K562 (cell line): ENCODE measurements around the gene GBA3. TPM values are rescaled to one million over a fixed set of nuclear protein-coding genes. Genes with fewer than 3 reads are reported as not detected.

ENCODE experiments used
- ATAC-seq: fragments of 200-7000 bp; cut with Tn5 transposase; 3 replicates; pipeline ENCODE4 v1.9.1; 2020; ENCODE audit warnings: moderate library complexity
- BruUV-seq: library from RNA; stranded (reverse); fragments of 400-500 nt; replicated peaks from 2 replicates; lab custom pipeline; 2021; lab: Mats Ljungman, UMichigan
- CTCF ChIA-PET: fragments of 300-600 bp; formaldehyde crosslinking; extraction: SDS; loops from one replicate; lab custom pipeline; 2021; ENCODE audit warnings: low intra/inter-chr PET ratio; lab: Yijun Ruan, JAX
- POLR2A ChIA-PET: fragments of 300-600, 350-650 bp; sonication (Branson Sonifier 250); formaldehyde crosslinking; extraction: SDS; loops from one replicate; lab custom pipeline; 2021; ENCODE audit warnings: antibody characterized with exemption, inconsistent platforms; lab: Yijun Ruan, JAX
- DNase-seq, 4 experiments: peaks; one replicate each; pipeline versions ENCODE4 v3.0.0 to v3.0.0-alpha.2; 2011 to 2018; ENCODE audit warnings: low spot score in 3 of 4, mixed read lengths in 3 of 4; ENCODE audit errors: extremely low read depth in 1 of 4
- FAIRE-seq: peaks from 2 replicates; lab custom pipeline; 2011; peaks lifted over from hg19 to GRCh38; lab: Jason Lieb, UNC
- H2AFZ ChIP-seq: 2 replicates; pipeline ENCODE4 v1.6.0; 2011; ENCODE audit warnings: low read depth, low read length, control low read depth, inconsistent platforms
- H3K27ac ChIP-seq: fragments of 200-600 bp; 3 replicates; pipeline ENCODE4 v1.8.0; 2011; ENCODE audit warnings: low read depth, mild to moderate bottlenecking, control low read depth, inconsistent platforms, low read length, moderate library complexity, mixed read lengths; ENCODE audit errors: extremely low read depth
- H3K27me3 ChIP-seq, 2 experiments: fragments of 300-600 bp in 1 of 2; 2 replicates in 1 of 2; 3 replicates in 1 of 2; pipeline versions ENCODE4 v1.6.0 to v1.8.0; 2011; ENCODE audit warnings: inconsistent platforms in 2 of 2, low read length in 2 of 2, mild to moderate bottlenecking in 1 of 2, mixed read lengths in 1 of 2, moderate library complexity in 1 of 2; ENCODE audit not compliant: control insufficient read depth in 2 of 2, insufficient read depth in 2 of 2
- H3K36me3 ChIP-seq: fragments of 300-600 bp; 3 replicates; pipeline ENCODE4 v1.8.0; 2011; ENCODE audit warnings: mild to moderate bottlenecking, low read length, inconsistent platforms; ENCODE audit not compliant: control insufficient read depth, insufficient read depth
- H3K4me1 ChIP-seq, 2 experiments: fragments of 200-600 bp in 1 of 2; replicated peaks in 1 of 2; 2 replicates in 1 of 2; 3 replicates in 1 of 2; pipeline versions ENCODE4 v1.5.1 to v1.8.0; 2011; ENCODE audit warnings: inconsistent platforms in 2 of 2, low read length in 2 of 2, mild to moderate bottlenecking in 1 of 2, mixed read lengths in 1 of 2, moderate library complexity in 1 of 2; ENCODE audit not compliant: control insufficient read depth in 2 of 2, insufficient read depth in 2 of 2
- H3K4me2 ChIP-seq: 2 replicates; pipeline ENCODE4 v1.6.1; 2011; ENCODE audit warnings: low read length, control low read depth, inconsistent platforms, mixed read lengths; ENCODE audit not compliant: insufficient read depth
- H3K4me3 ChIP-seq: fragments of 200-600 bp; sonication (generic), shearing (Covaris generic); 2 replicates; pipeline ENCODE4 v1.5.1; 2016; ENCODE audit warnings: control low read depth, inconsistent platforms
- H3K79me2 ChIP-seq: fragments of 200-600 bp; 3 replicates; pipeline ENCODE4 v1.8.0; 2011; ENCODE audit warnings: low read length, inconsistent platforms; ENCODE audit not compliant: control insufficient read depth, insufficient read depth
- H3K9ac ChIP-seq, 2 experiments: 2 replicates each; pipeline versions ENCODE4 v1.6.0 to v1.6.1; 2011; ENCODE audit warnings: low read depth in 2 of 2, low read length in 2 of 2, control low read depth in 1 of 2, inconsistent platforms in 1 of 2, mild to moderate bottlenecking in 1 of 2, mixed read lengths in 1 of 2; ENCODE audit not compliant: insufficient read depth in 1 of 2
- H3K9me1 ChIP-seq: one replicate; pipeline ENCODE4 v1.6.0; 2011; ENCODE audit warnings: inconsistent platforms, mild to moderate bottlenecking, low read length, moderate library complexity; ENCODE audit not compliant: control insufficient read depth, insufficient read depth
- H3K9me3 ChIP-seq: replicated peaks from 2 replicates; pipeline ENCODE4 v1.5.1; 2011; ENCODE audit warnings: low read depth, low read length, inconsistent platforms; ENCODE audit not compliant: control insufficient read depth, insufficient read depth
- H4K20me1 ChIP-seq: replicated peaks from 2 replicates; pipeline ENCODE4 v1.6.1; 2011; ENCODE audit warnings: low read length, inconsistent platforms, mixed read lengths; ENCODE audit not compliant: control insufficient read depth, insufficient read depth
- CGGBP1 ChIP-seq: fragments of 250-450 bp; sonication (Bioruptor Pico); IDR thresholded peaks from 2 replicates; pipeline ENCODE4 v1.9.0; 2021; ENCODE audit warnings: mild to moderate bottlenecking
- DIDO1 ChIP-seq: fragments of 450-650 bp; IDR thresholded peaks from 2 replicates; pipeline ENCODE4 v1.6.1; 2016; ENCODE audit warnings: low read depth, missing biosample characterization, missing genetic modification characterization
- FOXK1 ChIP-seq: sonication (generic); formaldehyde crosslinking; IDR thresholded peaks from 2 replicates; pipeline ENCODE4 v1.8.0; 2022; ENCODE audit warnings: missing genetic modification reagents, mild to moderate bottlenecking, borderline replicate concordance
- MEF2D ChIP-seq: conservative IDR thresholded peaks from 2 replicates; pipeline ENCODE4 v1.6.1; 2016; ENCODE audit warnings: low read depth, missing genetic modification characterization, missing compliant biosample characterization
- SAFB2 ChIP-seq: fragments of 200-400 bp; formaldehyde crosslinking; IDR thresholded peaks from 2 replicates; pipeline ENCODE4 v1.6.1; 2018; ENCODE audit warnings: borderline replicate concordance, low read length, low read depth, moderate library complexity; ENCODE audit not compliant: severe bottlenecking
- SMARCB1 ChIP-seq: IDR thresholded peaks from 2 replicates; pipeline ENCODE4 v1.6.1; 2011; ENCODE audit warnings: improper control_type of control experiment, low read depth; ENCODE audit not compliant: insufficient read length
- THAP7 ChIP-seq: fragments of 250-450 bp; sonication (Bioruptor Pico); IDR thresholded peaks from 2 replicates; pipeline ENCODE4 v1.5.0; 2021
- ZNF165 ChIP-seq: fragments of 250-450 bp; sonication (Bioruptor Pico); IDR thresholded peaks from 2 replicates; pipeline ENCODE4 v1.4.0; 2020; ENCODE audit warnings: borderline replicate concordance
- ZNF785 ChIP-seq: fragments of 250-450 bp; sonication (Bioruptor Pico); IDR thresholded peaks from 2 replicates; pipeline ENCODE4 v1.4.0; 2020; ENCODE audit warnings: mild to moderate bottlenecking
- WGBS: fragments of 100-300 bp; shearing (Covaris generic); methylation state at CpG from one replicate; pipeline ENCODE4 v1.1.6; 2016; ENCODE audit warnings: low coverage, mixed read lengths; ENCODE audit not compliant: insufficient coverage; ENCODE audit errors: missing lambda C conversion rate; 5-methylcytosine and 5-hydroxymethylcytosine counted together
- in situ Hi-C: fragments of 300-500 bp; cut with MboI; formaldehyde crosslinking; loops from 4 replicates; pipeline ENCODE4 v1.15.0; 2018; ENCODE audit warnings: inconsistent platforms, mixed read lengths
- intact Hi-C: fragments of 100-400 bp; cut with micrococcal nuclease; formaldehyde crosslinking; loops from 2 replicates; pipeline ENCODE4 v1.14.2; 2022
- polyA plus RNA-seq, 8 experiments: library from polyadenylated mRNA; depleted of rRNA in 4 of 8; stranded (reverse) in 5 of 8; unstranded in 3 of 8; fragments of >200 nt; fragmentation: Nextera tagmentation in 2 of 8; fragmentation: Illumina TruSeq in 1 of 8; extraction: Ambion mirVana in 2 of 8; extraction: Trizol in 1 of 8; gene quantifications; 2 replicates each; pipeline versions ENCODE4 v1.2.1 to v1.2.3, GENCODE V29; 2011 to 2014; ENCODE audit warnings: inconsistent platforms in 1 of 8, missing spikeins in 1 of 8
- total RNA-seq, 7 experiments: library from RNA; depleted of rRNA in 6 of 7; stranded (reverse); fragments of >200 nt in 6 of 7; fragmentation: Illumina TruSeq in 2 of 7; extraction: Trizol in 2 of 7; gene quantifications; 2 replicates each; pipeline versions ENCODE4 v1.2.1 to v1.2.3, GENCODE V29; 2011 to 2021; ENCODE audit warnings: low replicate concordance in 1 of 7

GBA3 gene
- total and polyA plus RNA-seq, 9 of the 15 experiments (the other 6 are each of a cell fraction or from before 2014, with no cell fraction given), result 0.13 to 0.75 (median 0.40) TPM; not detected in 1

GRCh38 chr4:22762548-22762947, 69.8 kb downstream of the GBA3 start (continued):
- TF ChIP-seq FOXK1 (no peak), DIDO1 (tag) (no peak), SMARCB1 (no peak), CGGBP1 (CRISPR knock-in tag) (no peak)

- ATAC-seq, result no peak
- TF ChIP-seq ZNF165 (CRISPR knock-in tag) (no peak), ZNF785 (CRISPR knock-in tag) (no peak), MEF2D (tag) (no peak), THAP7 (CRISPR knock-in tag) (no peak), SAFB2 (no peak)
- no peak for FAIRE-seq
These were observed 71.4 kb downstream of the GBA3 start for GRCh38 chr4:22764183-22764582.

More at GRCh38 chr4:22764183-22764582, 71.4 kb downstream of the GBA3 start:
- DNase-seq, result no peak
- intact Hi-C loops (no loop called here), in situ Hi-C loops (no loop called here)
- no peaks in the 10 kb centered on the region for H3K4me1 ChIP-seq
- H3K9me3 ChIP-seq, result no peaks in the 10 kb centered on the region
- no TSS peak for BruUV-seq
- no peaks in the 10 kb centered on the region for H4K20me1 ChIP-seq
- no peak overlapping the region for H2AFZ ChIP-seq
- H3K9ac ChIP-seq, result no peak overlapping the region
- H3K4me2 ChIP-seq, result no peak overlapping the region
- ChIA-PET CTCF (no interaction called here), POLR2A (no interaction called here)
- no peaks in the 10 kb centered on the region for H3K36me3 ChIP-seq
- WGBS, result 0% methylated on average over 3 of the region's 3 CpGs
- no peak overlapping the region for H3K4me3 ChIP-seq
- no peaks in the 10 kb centered on the region for H3K27me3 ChIP-seq
- no peaks in the 10 kb centered on the region for H3K9me1 ChIP-seq
- H3K79me2 ChIP-seq, result no peaks in the 10 kb centered on the region
- no peak overlapping the region for H3K27ac ChIP-seq
